Karpas-422 (cell line): Measurements from ENCODE around the gene MRPL36. TPM values are rescaled to one million over a fixed set of nuclear protein-coding genes. Genes with fewer than 3 reads are reported as not detected.
"Not testable (repeated sequence)": the region's sequence is repeated elsewhere in the genome, so short reads cannot be mapped to it uniquely, and the experiment has no call there.

Experiments
- DNase-seq: peaks from one replicate; pipeline ENCODE4 v3.0.0-alpha.2; 2015
- H2AFZ ChIP-seq: fragments of 200-600 bp; sonication (generic); 2 replicates; pipeline ENCODE4 v1.6.1; 2014; ENCODE audit warnings: antibody characterized with exemption, low read length, mixed read lengths
- H3K27ac ChIP-seq: fragments of 200-600 bp; sonication (generic); 2 replicates; pipeline ENCODE4 v1.5.1; 2014; ENCODE audit warnings: mild to moderate bottlenecking, low read length, moderate library complexity
- H3K27me3 ChIP-seq: fragments of 200-600 bp; sonication (generic); 2 replicates; pipeline ENCODE4 v1.6.1; 2014; ENCODE audit warnings: low read length, mixed read lengths
- H3K36me3 ChIP-seq: fragments of 200-600 bp; sonication (generic); 2 replicates; pipeline ENCODE4 v1.6.1; 2014; ENCODE audit warnings: low read length, mixed read lengths; ENCODE audit not compliant: insufficient read depth
- H3K4me1 ChIP-seq: fragments of 200-600 bp; sonication (generic); 2 replicates; pipeline ENCODE4 v1.6.1; 2014; ENCODE audit warnings: mild to moderate bottlenecking, low read length, mixed read lengths
- H3K4me2 ChIP-seq: fragments of 200-600 bp; sonication (generic); 2 replicates; pipeline ENCODE4 v1.6.1; 2014; ENCODE audit warnings: low read length, low read depth, mild to moderate bottlenecking; ENCODE audit not compliant: poor library complexity, severe bottlenecking
- H3K4me3 ChIP-seq: fragments of 200-600 bp; sonication (generic); 2 replicates; pipeline ENCODE4 v1.5.1; 2014; ENCODE audit warnings: mild to moderate bottlenecking, antibody characterized with exemption, low read length, mixed read lengths
- H3K79me2 ChIP-seq: fragments of 200-600 bp; sonication (generic); 2 replicates; pipeline ENCODE4 v1.6.1; 2014; ENCODE audit warnings: mild to moderate bottlenecking, low read length, mixed read lengths
- H3K9ac ChIP-seq: fragments of 200-600 bp; sonication (generic); 2 replicates; pipeline ENCODE4 v1.6.0; 2014; ENCODE audit warnings: low read length
- H3K9me2 ChIP-seq: fragments of 200-600 bp; sonication (generic), shearing (Covaris generic); replicated peaks from 2 replicates; pipeline ENCODE4 v1.6.0; 2014; ENCODE audit warnings: mild to moderate bottlenecking, low read length, moderate library complexity; ENCODE audit not compliant: insufficient read depth
- H3K9me3 ChIP-seq: fragments of 300-700, 200-600 bp; sonication (generic); 2 replicates; pipeline ENCODE4 v1.6.1; 2014; ENCODE audit warnings: low read length, mixed read lengths
- H4K20me1 ChIP-seq: fragments of 200-600 bp; sonication (generic); 2 replicates; pipeline ENCODE4 v1.6.1; 2014; ENCODE audit warnings: mild to moderate bottlenecking, antibody characterized with exemption, low read length, low read depth; ENCODE audit not compliant: insufficient read depth
- total RNA-seq: library from RNA; depleted of rRNA; stranded (reverse); fragments of >200 nt; shearing (Covaris generic); gene quantifications from 2 replicates; pipeline ENCODE4 v1.2.3, GENCODE V29; 2014; ENCODE audit warnings: low replicate concordance

Gene MRPL36
- total RNA-seq, 1 experiment from 2014 or later: 67.1 TPM

DNA sequence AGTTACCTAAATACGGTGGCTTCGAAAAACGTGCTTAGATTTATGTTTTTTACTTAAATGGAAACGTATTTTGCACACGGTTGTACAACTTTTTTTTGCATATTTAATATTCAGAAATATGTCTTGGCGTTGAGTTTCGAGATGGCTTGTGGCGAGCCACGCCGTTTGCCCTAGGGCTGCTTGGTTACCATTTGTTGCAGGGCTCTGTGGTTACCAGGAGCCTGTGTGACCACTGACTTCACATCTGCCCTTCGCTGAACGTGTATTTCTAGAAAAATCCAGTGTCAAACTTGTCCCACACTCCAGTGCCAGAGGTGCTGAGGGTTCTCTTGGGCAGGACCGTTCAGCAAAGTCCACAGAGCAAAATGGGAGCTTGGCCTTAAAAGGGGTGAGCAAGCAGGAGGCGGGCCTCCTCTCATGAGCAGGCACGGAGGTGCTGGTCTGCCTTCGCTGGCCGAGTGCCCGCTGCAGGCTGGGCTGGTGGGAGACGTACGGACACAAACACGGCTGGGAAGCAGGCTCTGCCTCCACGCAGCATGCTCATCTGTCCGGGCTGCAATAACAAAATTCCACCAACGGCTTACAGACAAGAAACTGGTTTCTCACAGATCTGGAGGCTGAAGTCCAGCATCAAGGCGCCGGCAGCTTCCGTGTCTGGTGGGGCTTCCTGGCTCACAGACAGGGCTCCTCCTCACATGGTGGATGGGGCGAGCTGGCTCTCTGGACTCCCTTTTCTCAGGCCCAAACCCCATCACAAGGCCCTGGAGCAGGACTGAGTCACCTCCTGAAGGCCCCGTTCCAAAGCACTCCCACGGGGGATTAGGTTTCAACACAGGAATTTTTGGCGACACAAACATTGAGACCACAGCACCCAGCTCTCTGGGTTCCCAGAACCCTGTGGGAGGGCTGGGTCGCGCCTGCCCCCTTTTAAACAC, 5.4 kb downstream of the MRPL36 start:
- H3K9me3 ChIP-seq: no peaks in the 10 kb centered on the region
- peak overlapping the region; percentile 95 for H3K27ac ChIP-seq
- H4K20me1 ChIP-seq: peaks cover 7% of the 10 kb centered on the region
- peak overlapping the region; percentile 63 for H3K4me3 ChIP-seq
- H3K4me1 ChIP-seq: peaks cover 69% of the 10 kb centered on the region
- peaks cover 17% of the 10 kb centered on the region for H3K79me2 ChIP-seq
- H3K4me2 ChIP-seq: peak overlapping the region; percentile 77
- H2AFZ ChIP-seq: no peak overlapping the region
- H3K9ac ChIP-seq: peak overlapping the region; percentile 74
- H3K36me3 ChIP-seq: peaks cover 10% of the 10 kb centered on the region; the same call in 1 of the 2 replicates
- no peaks in the 10 kb centered on the region for H3K9me2 ChIP-seq
- DNase-seq: no peak
- H3K27me3 ChIP-seq: no peaks in the 10 kb centered on the region

DNA sequence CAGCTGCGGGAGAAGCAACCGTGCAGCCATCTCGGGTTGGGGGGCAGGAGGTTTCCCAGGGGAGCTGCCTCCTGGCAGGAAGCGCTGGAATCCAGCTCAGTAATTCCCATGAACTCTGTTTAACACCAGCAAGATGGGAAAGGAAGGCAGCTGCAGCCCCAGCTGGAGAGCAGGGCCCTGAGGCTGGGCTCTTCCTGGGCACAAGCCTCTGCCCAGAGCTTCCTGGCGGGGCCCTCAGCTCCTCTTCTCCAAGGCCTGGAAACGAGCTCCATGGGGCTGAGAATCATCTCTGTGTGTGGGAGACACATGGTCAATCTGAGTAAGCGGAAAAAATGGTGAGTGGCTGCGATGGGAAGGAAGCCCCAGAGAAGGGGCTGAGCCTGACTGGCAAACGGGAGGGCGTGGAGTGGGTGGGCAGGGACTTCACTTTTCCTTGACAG, 6.3 kb downstream of the MRPL36 start:
- H3K4me3 ChIP-seq: peak overlapping the region; percentile 63
- peaks cover 8% of the 10 kb centered on the region for H3K79me2 ChIP-seq
- H3K9me2 ChIP-seq: no peaks in the 10 kb centered on the region
- H3K9me3 ChIP-seq: no peaks in the 10 kb centered on the region
- peak overlapping the region; percentile 79; the same call in 1 of the 2 replicates for H2AFZ ChIP-seq
- H3K27ac ChIP-seq: peak overlapping the region; percentile 95
- H3K4me2 ChIP-seq: peak overlapping the region; percentile 77
- peaks cover 10% of the 10 kb centered on the region; the same call in 1 of the 2 replicates for H3K36me3 ChIP-seq
- no peaks in the 10 kb centered on the region for H3K27me3 ChIP-seq
- peaks cover 7% of the 10 kb centered on the region for H4K20me1 ChIP-seq
- H3K4me1 ChIP-seq: peaks cover 63% of the 10 kb centered on the region
- H3K9ac ChIP-seq: peak overlapping the region; percentile 74
- no peak for DNase-seq

- Histone ChIP-seq H3K27me3 (no peaks in the 10 kb centered on the region), H3K9ac (peak overlapping the region; percentile 74), H2AFZ (peak overlapping the region; percentile 79; the same call in 1 of the 2 replicates), H3K36me3 (peaks cover 5% of the 10 kb centered on the region; the same call in 1 of the 2 replicates), H3K4me2 (peak overlapping the region; percentile 77), H3K4me3 (peak overlapping the region; percentile 63), H3K27ac (peak overlapping the region; percentile 95), H3K79me2 (peaks cover 3% of the 10 kb centered on the region), H3K9me3 (no peaks in the 10 kb centered on the region), H3K4me1 (peaks cover 58% of the 10 kb centered on the region), H3K9me2 (no peaks in the 10 kb centered on the region), H4K20me1 (peaks cover 4% of the 10 kb centered on the region)
- peak; percentile 94 for DNase-seq
Measured at GRCh38 chr5:1792842-1793266, 6.8 kb downstream of the MRPL36 start.

GRCh38 chr5:1791176-1791575, 8.5 kb downstream of the MRPL36 start:
- no peaks in the 10 kb centered on the region for H4K20me1 ChIP-seq
- H3K79me2 ChIP-seq: no peaks in the 10 kb centered on the region
- no peaks in the 10 kb centered on the region for H3K27me3 ChIP-seq
- no peak overlapping the region for H3K27ac ChIP-seq
- no peak overlapping the region for H2AFZ ChIP-seq
- H3K36me3 ChIP-seq: no peaks in the 10 kb centered on the region
- no peak for DNase-seq
- H3K4me2 ChIP-seq: no peak overlapping the region
- no peak overlapping the region for H3K4me3 ChIP-seq
- peaks cover 50% of the 10 kb centered on the region for H3K4me1 ChIP-seq
- no peaks in the 10 kb centered on the region for H3K9me2 ChIP-seq
- no peak overlapping the region for H3K9ac ChIP-seq
- H3K9me3 ChIP-seq: no peaks in the 10 kb centered on the region

GRCh38 chr5:1789834-1790471, 9.7 kb downstream of the MRPL36 start:
- no peak overlapping the region for H3K9ac ChIP-seq
- H2AFZ ChIP-seq: no peak overlapping the region
- no peaks in the 10 kb centered on the region for H3K79me2 ChIP-seq
- H3K9me2 ChIP-seq: no peaks in the 10 kb centered on the region
- no peak overlapping the region for H3K27ac ChIP-seq
- peaks cover 51% of the 10 kb centered on the region for H3K4me1 ChIP-seq
- H3K36me3 ChIP-seq: no peaks in the 10 kb centered on the region
- no peak overlapping the region for H3K4me3 ChIP-seq
- no peak overlapping the region for H3K4me2 ChIP-seq
- no peak for DNase-seq
- H4K20me1 ChIP-seq: no peaks in the 10 kb centered on the region
- H3K9me3 ChIP-seq: no peaks in the 10 kb centered on the region
- no peaks in the 10 kb centered on the region for H3K27me3 ChIP-seq

GRCh38 chr5:1789438-1789833, 10.2 kb downstream of the MRPL36 start:
- not testable (repeated sequence) for H3K9me3 ChIP-seq, H3K9ac ChIP-seq, H3K4me3 ChIP-seq, H3K36me3 ChIP-seq, H3K27me3 ChIP-seq, H2AFZ ChIP-seq, H3K4me2 ChIP-seq, H3K79me2 ChIP-seq, H3K27ac ChIP-seq, H4K20me1 ChIP-seq, H3K9me2 ChIP-seq
- H3K4me1 ChIP-seq: peaks cover 52% of the 10 kb centered on the region
- peak; percentile 79 for DNase-seq

GRCh38 chr5:1788828-1789227, 10.8 kb downstream of the MRPL36 start:
- Histone ChIP-seq H3K27ac (no peak overlapping the region), H3K4me1 (peaks cover 52% of the 10 kb centered on the region)

DNA sequence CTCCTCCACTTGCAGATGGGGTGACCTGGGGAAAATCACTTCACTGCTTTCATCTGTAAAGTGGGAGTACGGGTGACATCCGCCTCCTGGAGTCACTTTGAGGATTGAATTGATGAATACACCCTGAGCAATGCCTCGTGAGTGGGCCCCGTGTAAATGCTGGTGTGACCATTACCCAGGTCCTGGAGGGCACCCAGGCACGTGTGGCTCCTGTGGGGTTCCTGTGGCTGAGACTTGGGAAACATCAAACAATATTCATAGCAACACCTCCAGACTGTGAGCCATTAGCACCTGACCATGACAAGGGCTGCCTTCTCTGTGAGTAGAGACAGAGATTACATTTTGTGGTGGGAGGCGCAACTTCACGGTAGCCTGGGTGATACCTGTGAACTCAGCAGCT, 11.4 kb downstream of the MRPL36 start:
- H3K4me1 ChIP-seq: peaks cover 52% of the 10 kb centered on the region
- H3K79me2 ChIP-seq: no peaks in the 10 kb centered on the region
- H3K27ac ChIP-seq: no peak overlapping the region
- no peak overlapping the region for H3K9ac ChIP-seq
- H4K20me1 ChIP-seq: no peaks in the 10 kb centered on the region
- no peaks in the 10 kb centered on the region for H3K27me3 ChIP-seq
- no peaks in the 10 kb centered on the region for H3K9me2 ChIP-seq
- no peak overlapping the region for H3K4me3 ChIP-seq
- no peaks in the 10 kb centered on the region for H3K36me3 ChIP-seq
- H2AFZ ChIP-seq: no peak overlapping the region
- no peaks in the 10 kb centered on the region for H3K9me3 ChIP-seq
- DNase-seq: no peak
- no peak overlapping the region for H3K4me2 ChIP-seq

More at GRCh38 chr5:1788828-1789227, 10.8 kb downstream of the MRPL36 start:
- H3K36me3 ChIP-seq: no peaks in the 10 kb centered on the region
- H4K20me1 ChIP-seq: no peaks in the 10 kb centered on the region
- no peaks in the 10 kb centered on the region for H3K9me3 ChIP-seq
- H3K9me2 ChIP-seq: no peaks in the 10 kb centered on the region
- no peak for DNase-seq
- H2AFZ ChIP-seq: no peak overlapping the region
- no peak overlapping the region for H3K4me3 ChIP-seq
- H3K4me2 ChIP-seq: no peak overlapping the region
- no peaks in the 10 kb centered on the region for H3K79me2 ChIP-seq
- no peak overlapping the region for H3K9ac ChIP-seq
- H3K27me3 ChIP-seq: no peaks in the 10 kb centered on the region
